ENCODE results near the gene IL1RAPL1.

Gene IL1RAPL1

GRCh38 chrX:28910487-28910886, 323.2 kb downstream of the IL1RAPL1 start (continued):
- TF ChIP-seq, protein P1, sequence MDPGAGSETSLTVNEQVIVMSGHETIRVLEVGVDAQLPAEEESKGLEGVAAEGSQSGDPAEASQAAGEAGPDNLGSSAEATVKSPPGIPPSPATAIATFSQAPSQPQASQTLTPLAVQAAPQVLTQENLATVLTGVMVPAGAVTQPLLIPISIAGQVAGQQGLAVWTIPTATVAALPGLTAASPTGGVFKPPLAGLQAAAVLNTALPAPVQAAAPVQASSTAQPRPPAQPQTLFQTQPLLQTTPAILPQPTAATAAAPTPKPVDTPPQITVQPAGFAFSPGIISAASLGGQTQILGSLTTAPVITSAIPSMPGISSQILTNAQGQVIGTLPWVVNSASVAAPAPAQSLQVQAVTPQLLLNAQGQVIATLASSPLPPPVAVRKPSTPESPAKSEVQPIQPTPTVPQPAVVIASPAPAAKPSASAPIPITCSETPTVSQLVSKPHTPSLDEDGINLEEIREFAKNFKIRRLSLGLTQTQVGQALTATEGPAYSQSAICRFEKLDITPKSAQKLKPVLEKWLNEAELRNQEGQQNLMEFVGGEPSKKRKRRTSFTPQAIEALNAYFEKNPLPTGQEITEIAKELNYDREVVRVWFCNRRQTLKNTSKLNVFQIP (CRISPR knock-in tag; IDR thresholded peaks at IDR 0.05; ENCODE audit: borderline replicate concordance, low read depth), result no peak
- no peak for TF ChIP-seq ZFP3 (CRISPR knock-in tag; IDR thresholded peaks at IDR 0.05)
- TF ChIP-seq ZC3H10 (CRISPR knock-in tag; IDR thresholded peaks at IDR 0.05), result no peak
- no peak for TF ChIP-seq ZNF8 (CRISPR knock-in tag; IDR thresholded peaks at IDR 0.05)
- TF ChIP-seq TOX (CRISPR knock-in tag; IDR thresholded peaks at IDR 0.05; ENCODE audit: borderline replicate concordance), result no peak
- TF ChIP-seq ZNF70 (CRISPR knock-in tag; IDR thresholded peaks at IDR 0.05), result no peak
- TF ChIP-seq ESRRG (CRISPR knock-in tag; IDR thresholded peaks at IDR 0.05), result no peak

DNA sequence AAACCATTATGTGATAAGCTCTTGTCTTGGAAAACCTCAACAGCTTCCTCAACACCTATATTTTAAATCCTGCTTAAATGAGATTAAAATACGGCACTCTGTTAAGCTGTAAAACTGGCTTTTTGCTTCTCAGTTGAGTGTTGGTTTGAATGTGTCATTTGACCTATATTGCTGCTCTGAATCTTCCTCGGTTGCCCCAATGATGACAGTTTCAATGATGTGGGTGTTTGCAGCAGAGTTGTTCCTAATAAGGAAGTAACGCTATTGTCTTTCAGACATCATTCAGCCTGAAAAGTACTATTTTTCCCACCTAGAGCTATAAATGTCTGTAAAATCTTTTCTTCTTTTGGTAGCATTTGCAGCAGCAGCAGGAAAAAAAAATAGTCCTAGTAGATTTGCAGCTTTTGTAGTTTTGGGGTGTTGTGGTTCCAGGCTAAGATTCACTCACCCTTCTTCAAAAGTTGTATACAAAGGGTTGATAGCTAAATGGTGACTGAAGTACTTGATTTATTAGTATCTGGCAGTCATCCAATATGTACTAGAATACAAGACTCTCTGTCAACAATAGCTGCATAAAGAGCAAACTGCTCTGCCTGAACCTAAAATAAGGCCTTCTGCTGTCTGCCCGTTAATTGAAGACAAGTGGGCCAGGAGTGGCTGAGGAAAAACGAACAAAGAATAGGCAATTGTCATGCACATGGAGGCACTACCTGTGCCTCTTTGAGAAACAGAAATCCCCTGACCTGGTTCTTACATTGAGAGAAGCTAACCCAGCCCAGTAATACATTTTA, 333.1 kb downstream of the IL1RAPL1 start:
- no peak for ATAC-seq
- no peak for TF ChIP-seq TSHZ2 (CRISPR knock-in tag; IDR thresholded peaks at IDR 0.05)
- TF ChIP-seq, protein P2, sequence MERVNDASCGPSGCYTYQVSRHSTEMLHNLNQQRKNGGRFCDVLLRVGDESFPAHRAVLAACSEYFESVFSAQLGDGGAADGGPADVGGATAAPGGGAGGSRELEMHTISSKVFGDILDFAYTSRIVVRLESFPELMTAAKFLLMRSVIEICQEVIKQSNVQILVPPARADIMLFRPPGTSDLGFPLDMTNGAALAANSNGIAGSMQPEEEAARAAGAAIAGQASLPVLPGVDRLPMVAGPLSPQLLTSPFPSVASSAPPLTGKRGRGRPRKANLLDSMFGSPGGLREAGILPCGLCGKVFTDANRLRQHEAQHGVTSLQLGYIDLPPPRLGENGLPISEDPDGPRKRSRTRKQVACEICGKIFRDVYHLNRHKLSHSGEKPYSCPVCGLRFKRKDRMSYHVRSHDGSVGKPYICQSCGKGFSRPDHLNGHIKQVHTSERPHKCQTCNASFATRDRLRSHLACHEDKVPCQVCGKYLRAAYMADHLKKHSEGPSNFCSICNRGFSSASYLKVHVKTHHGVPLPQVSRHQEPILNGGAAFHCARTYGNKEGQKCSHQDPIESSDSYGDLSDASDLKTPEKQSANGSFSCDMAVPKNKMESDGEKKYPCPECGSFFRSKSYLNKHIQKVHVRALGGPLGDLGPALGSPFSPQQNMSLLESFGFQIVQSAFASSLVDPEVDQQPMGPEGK (CRISPR knock-in tag; IDR thresholded peaks at IDR 0.05; ENCODE audit: borderline replicate concordance), result no peak
- no peak for TF ChIP-seq PPARA (CRISPR knock-in tag; IDR thresholded peaks at IDR 0.05; ENCODE audit: borderline replicate concordance)
- TF ChIP-seq ZFP30 (CRISPR knock-in tag; IDR thresholded peaks at IDR 0.05), result no peak
- no peak for TF ChIP-seq TCF4 (CRISPR knock-in tag; IDR thresholded peaks at IDR 0.05; ENCODE audit: borderline replicate concordance)
- TF ChIP-seq GLIS3 (CRISPR knock-in tag; IDR thresholded peaks at IDR 0.05), result no peak
- no peak for TF ChIP-seq CSDC2 (CRISPR knock-in tag; IDR thresholded peaks at IDR 0.05)
- TF ChIP-seq BACH2 (CRISPR knock-in tag; IDR thresholded peaks at IDR 0.05; ENCODE audit: borderline replicate concordance), result no peak
- TF ChIP-seq ISL1 (CRISPR knock-in tag; IDR thresholded peaks at IDR 0.05), result no peak
- no peak for TF ChIP-seq TOX (CRISPR knock-in tag; IDR thresholded peaks at IDR 0.05; ENCODE audit: borderline replicate concordance)
- no peak for TF ChIP-seq ZFP3 (CRISPR knock-in tag; IDR thresholded peaks at IDR 0.05)
- no peak for TF ChIP-seq ZNF565 (CRISPR knock-in tag; conservative IDR thresholded peaks at IDR 0.05; ENCODE audit: low read depth)
- TF ChIP-seq ESRRG (CRISPR knock-in tag; IDR thresholded peaks at IDR 0.05), result no peak

DNA sequence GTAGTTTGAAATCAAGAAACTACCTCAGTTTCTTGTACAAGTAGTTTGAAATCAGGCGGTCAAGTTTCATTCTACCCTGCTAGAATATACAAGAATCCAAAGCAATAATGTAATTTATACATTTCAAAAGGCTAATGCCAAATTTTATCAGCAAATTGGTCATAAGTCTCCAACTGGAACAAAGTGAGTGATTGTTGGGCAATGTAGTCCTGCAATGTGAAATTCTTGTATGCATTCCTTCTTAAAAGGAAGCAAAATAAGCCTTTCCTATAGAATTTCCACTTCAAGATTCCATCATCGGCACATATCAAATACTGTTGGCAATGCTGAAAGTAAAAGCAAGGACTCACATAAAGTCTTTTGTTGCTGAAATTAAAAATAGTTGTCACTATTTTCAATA, 334.9 kb downstream of the IL1RAPL1 start:
- ATAC-seq, result no peak

More for the DNA sequence above, 334.9 kb downstream of the IL1RAPL1 start:
- TF ChIP-seq TCF4 (CRISPR knock-in tag; IDR thresholded peaks at IDR 0.05; ENCODE audit: borderline replicate concordance), result no peak
- no peak for TF ChIP-seq GLIS3 (CRISPR knock-in tag; IDR thresholded peaks at IDR 0.05)
- TF ChIP-seq, protein P1 (CRISPR knock-in tag; IDR thresholded peaks at IDR 0.05; ENCODE audit: borderline replicate concordance, low read depth), result no peak
- TF ChIP-seq ZFP3 (CRISPR knock-in tag; IDR thresholded peaks at IDR 0.05), result no peak
- no peak for TF ChIP-seq ARNTL (CRISPR knock-in tag; IDR thresholded peaks at IDR 0.05; ENCODE audit: borderline replicate concordance, low read depth)
- no peak for TF ChIP-seq ZFP30 (CRISPR knock-in tag; IDR thresholded peaks at IDR 0.05)
- no peak for TF ChIP-seq OSR1 (CRISPR knock-in tag; IDR thresholded peaks at IDR 0.05)
- TF ChIP-seq ISL1 (CRISPR knock-in tag; IDR thresholded peaks at IDR 0.05), result no peak
- TF ChIP-seq, protein P3, sequence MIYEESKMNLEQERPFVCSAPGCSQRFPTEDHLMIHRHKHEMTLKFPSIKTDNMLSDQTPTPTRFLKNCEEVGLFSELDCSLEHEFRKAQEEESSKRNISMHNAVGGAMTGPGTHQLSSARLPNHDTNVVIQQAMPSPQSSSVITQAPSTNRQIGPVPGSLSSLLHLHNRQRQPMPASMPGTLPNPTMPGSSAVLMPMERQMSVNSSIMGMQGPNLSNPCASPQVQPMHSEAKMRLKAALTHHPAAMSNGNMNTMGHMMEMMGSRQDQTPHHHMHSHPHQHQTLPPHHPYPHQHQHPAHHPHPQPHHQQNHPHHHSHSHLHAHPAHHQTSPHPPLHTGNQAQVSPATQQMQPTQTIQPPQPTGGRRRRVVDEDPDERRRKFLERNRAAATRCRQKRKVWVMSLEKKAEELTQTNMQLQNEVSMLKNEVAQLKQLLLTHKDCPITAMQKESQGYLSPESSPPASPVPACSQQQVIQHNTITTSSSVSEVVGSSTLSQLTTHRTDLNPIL (CRISPR knock-in tag; IDR thresholded peaks at IDR 0.05; ENCODE audit: low read depth), result no peak

Data from SK-N-SH treated with all-trans-retinoic acid at 6 μM for 48 hours (cell line).